IMR-90 (cell line): ENCODE measurements around the gene PPFIA1.

Source experiments
- CEBPB ChIP-seq: IDR thresholded peaks from 2 replicates; pipeline ENCODE4 v1.6.1; 2012; ENCODE audit warnings: low read depth, low read length, improper control_type of control experiment
- MAFK ChIP-seq: IDR thresholded peaks from 2 replicates; pipeline ENCODE4 v1.6.1; 2012; ENCODE audit warnings: low read depth, low read length, improper control_type of control experiment
- MAZ ChIP-seq: IDR thresholded peaks from 2 replicates; pipeline ENCODE4 v1.6.1; 2012; ENCODE audit warnings: low read depth, mild to moderate bottlenecking, low read length, improper control_type of control experiment, moderate library complexity, borderline replicate concordance
- MXI1 ChIP-seq: IDR thresholded peaks from 2 replicates; pipeline ENCODE4 v1.6.1; 2012; ENCODE audit warnings: low read depth, mild to moderate bottlenecking, low read length, moderate library complexity, borderline replicate concordance
- POLR2A ChIP-seq: IDR thresholded peaks from 2 replicates; pipeline ENCODE4 v1.6.1; 2012; ENCODE audit warnings: mild to moderate bottlenecking, low read depth, low read length
- RAD21 ChIP-seq: IDR thresholded peaks from 2 replicates; pipeline ENCODE4 v1.6.1; 2012; ENCODE audit warnings: low read length, improper control_type of control experiment
- RCOR1 ChIP-seq: IDR thresholded peaks from 2 replicates; pipeline ENCODE4 v1.6.1; 2012; ENCODE audit warnings: mild to moderate bottlenecking, low read length, improper control_type of control experiment; ENCODE audit not compliant: insufficient replicate concordance
- RFX5 ChIP-seq: IDR thresholded peaks from 2 replicates; pipeline ENCODE4 v1.8.0; 2012; ENCODE audit warnings: low read depth, mild to moderate bottlenecking, low read length, moderate library complexity
- SMC3 ChIP-seq: fragments of 150-350 bp; IDR thresholded peaks from 2 replicates; pipeline ENCODE4 v1.6.1; 2016; ENCODE audit warnings: low read depth, mild to moderate bottlenecking, antibody characterized with exemption, low read length, moderate library complexity
- USF2 ChIP-seq: fragments of 150-350 bp; IDR thresholded peaks from 2 replicates; pipeline ENCODE4 v1.6.1; 2017; ENCODE audit warnings: mild to moderate bottlenecking, antibody characterized with exemption, low read length, low read depth
- TF ChIP-seq, protein P1 (sequence below): conservative IDR thresholded peaks from 2 replicates; pipeline ENCODE4 v1.5.1; 2012; ENCODE audit warnings: mild to moderate bottlenecking, low read depth, low read length, improper control_type of control experiment

DNA sequence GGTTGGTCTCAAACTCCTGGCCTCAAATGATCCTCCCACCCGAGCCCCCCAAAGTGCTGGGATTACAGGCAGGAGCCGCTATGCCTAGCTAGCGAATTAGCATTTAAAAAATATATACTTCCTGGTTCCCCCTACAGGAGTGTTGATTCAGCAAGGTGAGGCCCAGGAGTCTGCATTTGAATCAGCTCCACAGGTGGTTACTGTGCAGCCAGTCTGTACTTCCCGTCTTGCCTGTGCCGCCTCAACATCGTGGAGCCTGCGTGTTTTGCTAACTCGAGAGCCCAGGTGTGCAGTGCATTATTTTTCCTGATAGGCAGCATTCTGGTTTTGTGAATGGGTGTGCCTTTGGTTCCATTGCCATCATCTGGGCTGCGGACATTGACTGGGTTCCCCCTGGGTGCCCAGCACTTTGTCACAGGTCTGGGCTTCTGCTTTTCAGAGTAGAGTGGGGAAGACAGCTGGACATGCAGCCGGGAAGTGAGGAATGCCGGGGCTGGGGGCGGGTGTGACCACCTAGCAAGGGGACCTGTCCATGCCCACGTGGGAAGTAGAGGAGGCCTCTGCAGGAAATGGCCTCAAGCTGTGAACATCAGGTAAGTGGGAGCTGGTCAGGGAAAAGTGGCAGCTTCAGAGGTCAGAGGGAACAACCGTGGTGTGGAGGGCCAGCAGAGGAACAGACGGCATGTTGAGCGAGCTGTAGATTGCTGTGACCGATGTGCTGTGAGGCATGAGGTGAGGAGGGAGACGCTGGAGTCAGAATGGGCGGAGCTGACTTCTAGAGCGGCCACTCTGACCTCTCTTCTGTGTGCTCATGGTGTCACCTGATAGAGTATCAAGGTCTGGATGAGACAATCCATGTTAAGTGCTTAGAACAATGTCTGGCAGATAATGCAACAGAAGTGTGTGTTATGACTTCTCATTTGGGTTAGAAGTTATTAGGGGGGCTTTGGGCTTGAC, 42.2 kb downstream of the PPFIA1 start:
- TF ChIP-seq CEBPB = no peak
- no peak for TF ChIP-seq RFX5
- TF ChIP-seq, protein P1, sequence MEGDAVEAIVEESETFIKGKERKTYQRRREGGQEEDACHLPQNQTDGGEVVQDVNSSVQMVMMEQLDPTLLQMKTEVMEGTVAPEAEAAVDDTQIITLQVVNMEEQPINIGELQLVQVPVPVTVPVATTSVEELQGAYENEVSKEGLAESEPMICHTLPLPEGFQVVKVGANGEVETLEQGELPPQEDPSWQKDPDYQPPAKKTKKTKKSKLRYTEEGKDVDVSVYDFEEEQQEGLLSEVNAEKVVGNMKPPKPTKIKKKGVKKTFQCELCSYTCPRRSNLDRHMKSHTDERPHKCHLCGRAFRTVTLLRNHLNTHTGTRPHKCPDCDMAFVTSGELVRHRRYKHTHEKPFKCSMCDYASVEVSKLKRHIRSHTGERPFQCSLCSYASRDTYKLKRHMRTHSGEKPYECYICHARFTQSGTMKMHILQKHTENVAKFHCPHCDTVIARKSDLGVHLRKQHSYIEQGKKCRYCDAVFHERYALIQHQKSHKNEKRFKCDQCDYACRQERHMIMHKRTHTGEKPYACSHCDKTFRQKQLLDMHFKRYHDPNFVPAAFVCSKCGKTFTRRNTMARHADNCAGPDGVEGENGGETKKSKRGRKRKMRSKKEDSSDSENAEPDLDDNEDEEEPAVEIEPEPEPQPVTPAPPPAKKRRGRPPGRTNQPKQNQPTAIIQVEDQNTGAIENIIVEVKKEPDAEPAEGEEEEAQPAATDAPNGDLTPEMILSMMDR = no peak
- TF ChIP-seq POLR2A = no peak
- no peak for TF ChIP-seq RCOR1
- TF ChIP-seq MAFK = no peak
- TF ChIP-seq SMC3 = no peak
- no peak for TF ChIP-seq RAD21
- no peak for TF ChIP-seq USF2
- no peak for TF ChIP-seq MXI1
- no peak for TF ChIP-seq MAZ
